Kidney (tissue), 14 donors: ENCODE results near the gene DGKK. TPM values are rescaled to one million over a fixed set of nuclear protein-coding genes. Genes with fewer than 3 reads are reported as not detected.
A peak's percentile ranks its signal among the peaks of the same experiment; 100 is the strongest.

Source experiments
- DNase-seq, 5 donors: peaks; one replicate each; pipeline ENCODE4 v3.0.0-alpha.2; 2013 to 2020
- FAIRE-seq: peaks from 2 replicates; lab custom pipeline; 2012; peaks lifted over from hg19 to GRCh38; lab: Jason Lieb, UNC
- H3K27ac ChIP-seq, 2 donors: one replicate each; pipeline ENCODE4 v1.7.0; 2013; ENCODE audit warnings: low read depth in 2 of 2, low read length in 2 of 2, inconsistent platforms in 1 of 2
- H3K27me3 ChIP-seq: one replicate; pipeline ENCODE4 v1.7.1; 2013; ENCODE audit warnings: low read length, inconsistent platforms; ENCODE audit not compliant: control insufficient read depth, insufficient read depth
- H3K36me3 ChIP-seq, 3 donors: one replicate each; pipeline versions ENCODE4 v1.7.0 to v1.7.1; 2013; ENCODE audit warnings: low read length in 3 of 3, control low read depth in 1 of 3, inconsistent platforms in 1 of 3; ENCODE audit not compliant: insufficient read depth in 3 of 3, control insufficient read depth in 2 of 3
- H3K4me1 ChIP-seq, 3 donors: one replicate each; pipeline versions ENCODE4 v1.7.0 to v1.7.1; 2013; ENCODE audit warnings: low read length in 3 of 3, inconsistent platforms in 1 of 3, low read depth in 1 of 3; ENCODE audit not compliant: control insufficient read depth in 2 of 3, insufficient read depth in 2 of 3
- H3K4me3 ChIP-seq, 3 donors: one replicate each; pipeline versions ENCODE4 v1.7.0 to v1.8.1; 2013; ENCODE audit warnings: low read length in 3 of 3, control low read depth in 1 of 3, inconsistent platforms in 1 of 3
- H3K9ac ChIP-seq, 3 donors: one replicate each; pipeline versions ENCODE4 v1.7.0 to v1.7.1; 2013; ENCODE audit warnings: low read length in 3 of 3, control low read depth in 1 of 3, inconsistent platforms in 1 of 3
- H3K9me3 ChIP-seq, 3 donors: one replicate each; pipeline versions ENCODE4 v1.7.0 to v1.7.1; 2013; ENCODE audit warnings: low read length in 3 of 3, control low read depth in 1 of 3, inconsistent platforms in 1 of 3; ENCODE audit not compliant: control insufficient read depth in 2 of 3, insufficient read depth in 1 of 3
- CTCF ChIP-seq: IDR thresholded peaks from 3 replicates; pipeline ENCODE4 v1.5.1; 2012; ENCODE audit warnings: mild to moderate bottlenecking, moderate library complexity, borderline replicate concordance; ENCODE audit not compliant: insufficient read depth; ENCODE audit errors: extremely low read depth
- intact Hi-C: fragments of 100-400 bp; cut with DNase I; formaldehyde crosslinking; loops from one replicate; pipeline ENCODE4 v1.11.1; 2022
- polyA plus RNA-seq: library from polyadenylated mRNA; stranded (reverse); fragments of 350-450 nt; fragmentation: Illumina TruSeq; extraction: RNeasy Lipid Tissue Mini Kit (QIAGEN cat#74804); gene quantifications from one replicate; pipeline ENCODE4 v1.2.3, GENCODE V29; 2014; ENCODE audit warnings: low read depth, low replicate concordance; ENCODE audit not compliant: insufficient read depth
- total RNA-seq: library from RNA; stranded (reverse); fragmentation: NEBNext Ultra II Directional; extraction: Animal tissue kit (Norgen Biotek cat#: 25700); gene quantifications from one replicate; pipeline ENCODE4 v1.2.1, GENCODE V29; 2021
- donor health status: control.
- donor health status: control.
- donor health status: control.
- donor health status: control.
- donor health status: control.
- donor health status: DM: yes; HTN: yes; CAD: no.
- donor health status: Normal renal cell carcinoma (clear cell type).

Gene DGKK
- total and polyA plus RNA-seq, 2 donors from 2014 or later = 0.04 TPM; not detected in 1

- peaks cover 3% of the 10 kb centered on the region for H3K27me3 ChIP-seq
- no peak overlapping the region for H3K9ac ChIP-seq
- no peaks in the 10 kb centered on the region for H3K36me3 ChIP-seq
- DNase-seq = no peak
- no peak overlapping the region for H3K4me3 ChIP-seq
- no peak for FAIRE-seq
- no peaks in the 10 kb centered on the region for H3K9me3 ChIP-seq
- no peak overlapping the region for H3K27ac ChIP-seq
- H3K4me1 ChIP-seq = peaks cover 0 to 4% (median 0%) of the 10 kb centered on the region in 3 donors
- intact Hi-C loops = no loop called here
- no peak for TF ChIP-seq CTCF
Observed at GRCh38 chrX:50431623-50432022, 39.0 kb downstream of the DGKK start.

GRCh38 chrX:50430917-50431575, 39.6 kb downstream of the DGKK start:
- no peaks in the 10 kb centered on the region for H3K36me3 ChIP-seq
- FAIRE-seq = no peak
- H3K9ac ChIP-seq = no peak overlapping the region
- H3K27me3 ChIP-seq = peaks cover 3% of the 10 kb centered on the region
- H3K4me3 ChIP-seq = no peak overlapping the region
- peak in 4 of 5 donors; percentile 34 to 54 (median 44) for DNase-seq
- intact Hi-C loops = no loop called here
- TF ChIP-seq CTCF = no peak
- peaks cover 0 to 4% (median 0%) of the 10 kb centered on the region in 3 donors for H3K4me1 ChIP-seq
- no peak overlapping the region for H3K27ac ChIP-seq
- no peaks in the 10 kb centered on the region for H3K9me3 ChIP-seq

GRCh38 chrX:50428174-50428573, 42.5 kb downstream of the DGKK start:
- H3K4me3 ChIP-seq = no peak overlapping the region
- H3K4me1 ChIP-seq = peaks cover 0 to 4% (median 0%) of the 10 kb centered on the region in 3 donors
- intact Hi-C loops = no loop called here
- H3K9ac ChIP-seq = no peak overlapping the region
- TF ChIP-seq CTCF = no peak
- H3K27ac ChIP-seq = no peak overlapping the region
- DNase-seq (peak in 3 of 5 donors; percentile 14 to 62 (median 55)), FAIRE-seq (no peak)
- no peaks in the 10 kb centered on the region for H3K9me3 ChIP-seq
- H3K27me3 ChIP-seq = peaks cover 3% of the 10 kb centered on the region
- H3K36me3 ChIP-seq = no peaks in the 10 kb centered on the region
